HG02981 (cell line): ENCODE measurements around the gene ADAMTS17.

Experiments
- ATAC-seq: cut with Tn5 transposase; IDR thresholded peaks from one replicate; pipeline ENCODE4 v1.9.1; 2021; ENCODE audit warnings: mild to moderate bottlenecking, moderate library complexity; ENCODE audit not compliant: unreplicated experiment

The ADAMTS17 gene

DNA sequence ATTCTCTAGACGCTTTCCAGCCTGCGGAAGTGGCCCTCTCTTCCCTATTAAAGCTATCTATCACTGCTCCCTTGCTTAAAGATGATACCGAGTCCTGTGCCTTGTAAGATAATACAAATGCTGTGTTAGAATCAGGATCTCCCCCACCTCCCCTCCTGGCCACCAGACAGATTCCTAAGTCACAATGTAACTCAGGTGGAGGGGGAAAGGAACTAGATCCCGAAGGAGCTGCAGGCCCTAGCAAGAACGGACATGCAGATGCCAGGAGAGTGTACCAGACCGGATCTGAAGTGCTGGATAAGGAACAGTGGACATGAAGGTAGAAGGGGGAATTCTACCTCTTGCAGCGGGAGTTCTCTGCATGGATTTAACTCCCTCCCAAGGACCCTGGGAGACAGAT lies 377.8 kb downstream of the ADAMTS17 start:
- ATAC-seq: no peak

GRCh38 chr15:99963096-99963825 lies 378.5 kb downstream of the ADAMTS17 start:
- no peak for ATAC-seq

- no peak for ATAC-seq
These were observed 379.7 kb downstream of the ADAMTS17 start for GRCh38 chr15:99962006-99962561.

DNA sequence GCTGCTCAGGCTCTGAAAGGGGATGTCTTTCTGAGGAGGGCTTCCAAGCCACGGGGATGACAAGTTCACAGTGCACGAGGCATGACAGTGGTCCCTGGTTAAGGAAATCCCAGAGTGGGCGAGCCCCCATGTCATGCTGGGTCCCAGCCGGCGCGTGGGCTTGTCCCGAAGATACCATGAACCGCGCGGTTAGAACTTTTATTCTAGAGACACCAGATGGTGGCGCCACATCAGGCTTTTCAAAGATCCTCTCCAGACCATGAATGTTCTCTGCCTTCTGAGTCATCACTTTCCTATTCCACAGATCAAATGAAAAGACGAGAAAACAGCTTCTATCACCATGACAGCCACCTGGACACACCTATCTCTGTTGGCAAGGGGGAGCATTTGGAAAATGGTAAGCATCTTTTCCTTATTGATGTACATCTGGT lies 380.7 kb downstream of the ADAMTS17 start:
- ATAC-seq: no peak

GRCh38 chr15:99959326-99959725 lies 382.4 kb downstream of the ADAMTS17 start:
- ATAC-seq: no peak

DNA sequence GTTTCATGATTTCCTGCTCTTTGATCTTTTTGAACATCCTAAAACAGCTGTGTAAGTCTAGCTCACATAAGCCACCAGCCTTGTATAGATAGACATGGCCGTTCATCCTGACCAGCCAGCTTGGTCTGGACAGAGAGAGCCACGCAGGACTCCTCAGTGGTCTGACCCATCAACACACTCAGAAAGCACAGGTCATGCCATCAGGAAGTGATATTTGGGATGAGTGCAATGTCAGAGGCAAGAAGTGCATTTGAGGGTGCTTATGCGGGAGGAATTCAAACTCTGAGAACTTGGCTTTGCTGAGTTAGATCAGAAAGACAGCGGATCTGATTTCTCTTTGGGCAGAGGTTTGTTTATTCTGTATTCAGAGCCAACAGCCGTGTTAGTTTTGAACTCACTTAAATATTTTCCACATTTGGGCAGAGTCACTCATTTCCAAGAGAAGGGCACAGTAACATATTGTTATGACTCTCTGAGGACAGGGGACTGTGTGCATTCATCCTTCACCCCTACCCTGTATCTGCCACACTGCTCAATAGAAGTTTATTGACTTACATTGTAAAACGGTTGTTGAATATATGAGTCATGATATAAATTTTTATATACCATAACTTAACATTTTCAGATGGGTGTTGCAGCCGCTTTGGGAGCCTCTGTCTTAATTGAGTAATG lies 383.2 kb downstream of the ADAMTS17 start:
- ATAC-seq: no peak

GRCh38 chr15:99957642-99958013 lies 384.1 kb downstream of the ADAMTS17 start:
- ATAC-seq: no peak

- ATAC-seq: no peak
These were observed 384.7 kb downstream of the ADAMTS17 start for GRCh38 chr15:99956820-99957641.

DNA sequence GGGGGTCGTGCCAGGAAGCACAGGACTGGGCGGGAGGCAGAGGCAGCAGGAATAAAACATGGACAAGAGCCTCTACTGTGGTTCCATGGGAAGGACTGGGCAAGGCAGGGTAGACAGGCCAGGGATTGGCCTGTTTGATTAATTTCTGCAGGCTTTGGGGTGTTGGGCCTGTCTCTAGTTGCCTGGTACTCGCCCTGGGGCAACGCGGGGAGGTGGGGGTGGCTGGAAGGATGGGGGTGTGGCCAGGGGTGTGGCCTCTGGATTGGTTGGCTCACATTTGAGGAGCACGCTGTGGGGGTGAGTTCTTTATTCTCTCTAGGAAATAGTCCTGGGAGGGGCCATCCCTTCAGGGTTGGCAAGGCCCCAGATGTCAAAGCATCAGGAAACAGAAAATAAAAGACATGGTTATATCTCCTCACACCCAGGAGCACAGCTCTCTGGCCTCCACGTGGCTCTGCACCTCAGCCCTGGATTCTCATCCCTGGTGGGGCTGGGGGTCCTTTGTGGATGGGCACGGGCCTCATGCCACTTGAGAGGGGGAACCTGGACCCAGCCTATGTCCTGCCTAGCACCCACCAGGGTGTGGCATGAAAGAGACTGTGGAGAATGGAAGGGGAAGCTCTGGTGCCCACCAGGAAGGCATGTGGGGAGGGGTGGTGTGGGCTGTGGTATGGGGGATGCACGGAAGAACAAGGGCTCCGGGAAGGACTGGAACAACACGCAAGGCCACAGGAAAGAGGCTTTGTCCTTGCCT lies 385.6 kb downstream of the ADAMTS17 start:
- no peak for ATAC-seq

- no peak for ATAC-seq
These were observed 386.2 kb downstream of the ADAMTS17 start for GRCh38 chr15:99955532-99955931.

- no peak for ATAC-seq
These were observed 386.6 kb downstream of the ADAMTS17 start for GRCh38 chr15:99955181-99955525.

DNA sequence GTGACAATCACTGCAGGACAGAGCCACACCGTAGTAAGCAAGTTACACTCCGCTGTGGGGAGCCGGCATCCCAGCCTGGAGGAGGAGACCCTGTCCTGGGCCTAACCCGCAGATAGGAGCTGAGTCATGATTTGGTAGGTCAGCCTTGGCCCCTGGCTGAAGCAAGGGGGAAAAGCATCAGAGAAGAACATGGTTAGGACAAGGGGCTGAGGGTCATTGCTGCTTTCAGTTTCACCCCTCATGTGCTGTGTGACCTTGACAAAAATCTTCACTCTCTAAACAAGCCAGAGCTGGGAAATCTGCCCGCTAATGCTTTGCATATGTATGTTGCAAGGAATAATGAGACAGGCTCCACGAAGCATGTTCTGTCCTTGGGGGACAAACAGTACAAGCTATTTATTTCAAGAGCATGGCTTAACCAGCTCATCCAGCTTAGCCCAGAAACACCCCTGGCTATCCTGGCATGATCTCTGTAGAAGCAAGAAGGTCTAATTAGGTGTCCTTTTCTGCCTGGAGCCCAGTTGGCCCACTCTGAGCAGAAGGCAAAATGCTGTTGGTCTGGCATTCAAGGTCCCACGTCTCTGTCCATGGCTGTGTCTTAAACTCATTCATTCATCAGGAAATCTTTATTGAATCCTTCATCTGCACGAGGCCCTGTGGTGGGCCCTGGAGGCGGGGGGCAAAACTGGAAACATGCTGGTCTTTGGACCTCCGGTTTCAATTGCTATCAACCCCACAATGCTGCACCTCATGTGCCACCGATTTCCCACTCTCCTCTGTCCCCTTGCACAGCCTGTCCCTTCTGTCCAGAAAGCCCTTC lies 387.2 kb downstream of the ADAMTS17 start:
- ATAC-seq: no peak

DNA sequence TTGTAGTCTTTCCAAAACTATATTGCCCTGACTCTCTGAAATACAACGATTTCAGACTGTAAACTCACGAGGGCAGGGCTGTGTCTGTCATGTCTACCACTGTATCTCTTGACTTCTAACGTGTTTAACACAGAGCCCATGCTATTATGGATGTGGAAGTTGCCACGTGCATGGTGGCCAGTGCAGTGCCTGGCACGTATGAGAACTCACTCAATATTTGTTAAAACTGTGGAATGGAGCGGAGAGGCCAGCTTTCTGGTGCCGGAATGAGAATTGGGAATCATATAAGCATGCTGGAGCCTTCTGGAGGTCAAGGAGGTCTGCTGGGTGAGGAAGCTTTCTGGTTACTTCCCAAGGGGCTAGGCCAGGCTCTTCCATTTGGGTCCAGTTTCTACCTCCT lies 387.9 kb downstream of the ADAMTS17 start:
- ATAC-seq: no peak

- no peak for ATAC-seq
These were observed 390.3 kb downstream of the ADAMTS17 start for GRCh38 chr15:99951511-99951910.

DNA sequence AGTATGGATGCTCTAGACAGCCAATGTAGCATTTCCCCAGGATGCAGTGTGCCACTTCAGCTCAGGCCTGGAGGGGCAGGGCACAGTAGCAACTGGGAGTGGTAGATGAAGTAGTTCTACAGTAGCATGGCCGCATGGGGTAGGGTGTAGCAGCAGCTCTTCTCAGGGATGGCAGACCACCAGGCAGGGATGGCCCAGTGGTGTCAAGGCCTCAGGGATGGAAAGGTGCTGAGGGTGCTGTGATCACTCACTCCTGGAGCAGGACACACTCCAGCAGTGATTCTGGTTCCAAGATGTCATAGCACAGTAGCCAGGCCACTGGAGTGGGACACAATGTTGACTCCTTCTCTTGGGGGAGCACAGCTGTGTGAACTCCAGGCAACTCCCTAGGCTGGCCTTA lies 397.6 kb downstream of the ADAMTS17 start:
- no peak for ATAC-seq

GRCh38 chr15:99943466-99943865 lies 398.3 kb downstream of the ADAMTS17 start:
- ATAC-seq: no peak

GRCh38 chr15:99932676-99933402 lies 408.9 kb downstream of the ADAMTS17 start:
- no peak for ATAC-seq

DNA sequence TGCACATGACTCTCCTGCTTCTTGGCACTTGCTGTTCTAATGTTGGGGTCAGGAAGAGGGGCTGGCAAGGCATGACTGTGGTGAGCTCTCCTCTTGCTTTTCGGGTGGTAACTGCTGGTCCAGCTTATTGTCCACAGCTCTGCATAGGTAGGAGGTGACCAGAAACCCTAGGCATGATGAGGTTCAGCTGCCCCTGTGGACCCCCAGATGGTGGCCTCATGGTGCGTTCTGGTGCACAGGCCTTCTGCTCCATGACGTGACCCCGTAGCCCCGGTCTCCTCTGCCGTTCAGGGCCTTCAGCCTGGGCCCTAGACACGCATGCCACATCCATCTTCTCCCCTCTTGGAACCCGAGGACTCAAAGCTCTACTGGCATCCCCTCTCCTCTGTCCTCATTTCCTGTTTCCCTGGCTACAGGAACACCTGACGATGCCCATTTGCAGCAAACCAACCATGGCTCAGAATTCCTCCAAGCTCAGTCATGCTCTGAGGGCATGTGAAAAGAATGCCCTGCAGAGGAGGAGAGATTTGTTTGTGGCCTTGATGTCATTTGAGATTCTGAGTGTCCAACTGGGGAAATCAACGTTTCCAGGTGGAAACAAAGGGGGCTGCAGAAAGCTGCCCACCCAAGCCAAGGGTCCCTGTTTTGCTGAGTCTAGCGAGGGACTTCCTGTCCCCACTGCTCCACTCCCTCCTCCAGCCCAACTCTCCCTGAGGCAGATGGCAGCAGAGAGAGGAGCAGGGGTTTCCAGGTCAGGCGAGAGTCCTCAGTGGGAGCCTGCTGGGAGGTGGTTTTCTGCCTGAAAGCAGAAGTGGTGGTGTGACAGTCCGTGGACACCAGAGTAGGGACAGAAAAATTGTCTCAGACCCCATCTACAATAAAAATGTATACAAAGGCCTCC lies 409.8 kb downstream of the ADAMTS17 start:
- no peak for ATAC-seq
